ENCODE results near the gene ALDH16A1. TPM values are rescaled to one million over a fixed set of nuclear protein-coding genes. Genes with fewer than 3 reads are reported as not detected.

The ALDH16A1 gene
- total RNA-seq, 1 experiment from 2014 or later = 51.7 TPM

DNA sequence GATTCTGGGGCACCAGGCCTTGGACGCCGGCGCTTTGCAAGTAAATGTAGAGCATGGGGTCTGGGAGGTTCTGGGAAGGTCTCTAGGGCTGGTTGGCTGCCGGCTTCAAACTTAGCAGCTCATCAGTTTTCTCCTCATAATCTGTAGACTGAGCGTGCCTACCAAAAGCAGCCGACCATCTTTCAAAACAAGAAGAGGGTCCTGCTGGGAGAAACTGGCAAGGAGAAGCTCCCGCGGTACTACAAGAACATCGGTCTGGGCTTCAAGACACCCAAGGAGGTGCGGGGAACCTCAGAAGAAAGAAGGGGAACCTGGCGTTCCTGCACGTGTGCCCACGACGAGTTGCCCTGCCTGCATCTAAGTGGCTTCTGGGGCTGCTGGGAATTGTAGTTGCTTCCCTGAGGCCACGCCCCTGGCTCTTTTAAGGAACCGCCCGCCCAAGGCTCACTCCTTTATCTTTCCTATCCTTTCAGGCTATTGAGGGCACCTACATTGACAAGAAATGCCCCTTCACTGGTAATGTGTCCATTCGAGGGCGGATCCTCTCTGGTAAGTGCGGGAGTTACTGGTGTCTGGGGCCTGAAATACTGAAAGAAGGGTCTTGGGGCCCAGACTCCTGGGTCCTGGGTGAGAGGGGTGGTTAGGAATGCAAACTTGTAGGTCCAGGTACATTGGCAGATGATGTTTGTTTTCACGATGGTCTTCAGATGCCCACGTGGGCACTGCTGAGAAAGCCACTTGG is 44.2 kb downstream of the ALDH16A1 start:
- Mint-ChIP-seq H3K4me1 (peaks cover 22 to 39% of the 10 kb centered on the region in 2 experiments), H3K4me3 (peak overlapping the region; percentile 94), H3K27me3 (ENCODE audit: low read depth) (no peaks in the 10 kb centered on the region), H3K36me3 (ENCODE audit: insufficient read depth in 1 of 3, low read depth in 3 of 3) (peaks cover 40 to 51% (median 42%) of the 10 kb centered on the region in 3 experiments), H3K9me3 (peaks cover 0 to 3% of the 10 kb centered on the region in 2 experiments; a peak in 1 of 5 replicates), H3K27ac (peak overlapping the region; percentile 99)
- WGBS (ENCODE audit: extremely low coverage, insufficient read length, low lambda C conversion rate) = no CpG with 5 or more reads among the region's 22 CpGs
- Histone ChIP-seq H3K27me3 (ENCODE audit: insufficient read depth, low read length) (no peaks in the 10 kb centered on the region), H3K4ac (ENCODE audit: low read depth, low read length) (no peak overlapping the region), H3K79me2 (ENCODE audit: insufficient read depth, low read length) (peaks cover 4% of the 10 kb centered on the region; the same call in 1 of the 2 replicates), H2BK12ac (ENCODE audit: insufficient read length, low read depth, low read length) (no peak overlapping the region), H2AK5ac (ENCODE audit: insufficient read length, low read length) (no peak overlapping the region), H3K56ac (ENCODE audit: insufficient read length, low read depth, low read length) (no peak overlapping the region), H3T11ph (ENCODE audit: low read length) (no peak overlapping the region), H3K4me1 (ENCODE audit: insufficient read depth, low read length) (no peaks in the 10 kb centered on the region; the same call in none of the 2 replicates), H3K9ac (ENCODE audit: extremely low read depth, insufficient read length, low read length) (peak overlapping the region; percentile 98), H3K23me2 (ENCODE audit: insufficient read length, low read depth, low read length, poor library complexity, severe bottlenecking) (peaks cover 6% of the 10 kb centered on the region), H4K8ac (replicated peaks; ENCODE audit: insufficient read length, low read depth, low read length) (no peak overlapping the region), H2BK20ac (ENCODE audit: low read depth, low read length, poor library complexity, severe bottlenecking) (no peak overlapping the region), H3K14ac (ENCODE audit: insufficient read depth, low read length) (peak overlapping the region; percentile 74; the same call in 1 of the 2 replicates), H3K18ac (ENCODE audit: insufficient read length, low read depth, low read length) (no peak overlapping the region), H3K27ac (ENCODE audit: insufficient read length, low read depth, low read length) (peak overlapping the region; percentile 38), H2BK120ac (ENCODE audit: low read depth, low read length, poor library complexity, severe bottlenecking) (no peak overlapping the region), H4K20me1 (ENCODE audit: control insufficient read depth, insufficient read depth, insufficient read length) (no peaks in the 10 kb centered on the region), H3K9me3 (ENCODE audit: control insufficient read depth, low read depth, low read length) (no peaks in the 10 kb centered on the region), H3K79me1 (ENCODE audit: insufficient read depth, low read depth, low read length, poor library complexity, severe bottlenecking) (peaks cover 10% of the 10 kb centered on the region), H2BK15ac (ENCODE audit: low read depth, low read length) (no peak overlapping the region), H2AFZ (ENCODE audit: low read length) (no peak overlapping the region), H3K23ac (ENCODE audit: insufficient read length, low read depth, low read length) (no peak overlapping the region), H3K4me2 (ENCODE audit: insufficient read depth, insufficient read length, low read length) (peak overlapping the region; percentile 88), H4K5ac (ENCODE audit: insufficient read length, low read depth, low read length) (no peak overlapping the region), H2BK5ac (ENCODE audit: insufficient read length, low read length) (no peak overlapping the region), H4K91ac (ENCODE audit: insufficient read length, low read depth, low read length) (no peak overlapping the region)
- TF ChIP-seq, protein P1, sequence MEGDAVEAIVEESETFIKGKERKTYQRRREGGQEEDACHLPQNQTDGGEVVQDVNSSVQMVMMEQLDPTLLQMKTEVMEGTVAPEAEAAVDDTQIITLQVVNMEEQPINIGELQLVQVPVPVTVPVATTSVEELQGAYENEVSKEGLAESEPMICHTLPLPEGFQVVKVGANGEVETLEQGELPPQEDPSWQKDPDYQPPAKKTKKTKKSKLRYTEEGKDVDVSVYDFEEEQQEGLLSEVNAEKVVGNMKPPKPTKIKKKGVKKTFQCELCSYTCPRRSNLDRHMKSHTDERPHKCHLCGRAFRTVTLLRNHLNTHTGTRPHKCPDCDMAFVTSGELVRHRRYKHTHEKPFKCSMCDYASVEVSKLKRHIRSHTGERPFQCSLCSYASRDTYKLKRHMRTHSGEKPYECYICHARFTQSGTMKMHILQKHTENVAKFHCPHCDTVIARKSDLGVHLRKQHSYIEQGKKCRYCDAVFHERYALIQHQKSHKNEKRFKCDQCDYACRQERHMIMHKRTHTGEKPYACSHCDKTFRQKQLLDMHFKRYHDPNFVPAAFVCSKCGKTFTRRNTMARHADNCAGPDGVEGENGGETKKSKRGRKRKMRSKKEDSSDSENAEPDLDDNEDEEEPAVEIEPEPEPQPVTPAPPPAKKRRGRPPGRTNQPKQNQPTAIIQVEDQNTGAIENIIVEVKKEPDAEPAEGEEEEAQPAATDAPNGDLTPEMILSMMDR (conservative IDR thresholded peaks at IDR 0.05) = no peak
- peak; percentile 54 for DNase-seq

Data from H9 (cell line).